UCSD-AML1 (cell line): Measurements from ENCODE around the gene RNU5B-1.
A peak's percentile ranks its signal among the peaks of the same experiment; 100 is the strongest.

Experiments
- DNase-seq: peaks from one replicate; lab custom pipeline; 2025; ENCODE audit not compliant: unreplicated experiment; lab: John Stamatoyannopoulos, UW

The RNU5B-1 gene

DNA sequence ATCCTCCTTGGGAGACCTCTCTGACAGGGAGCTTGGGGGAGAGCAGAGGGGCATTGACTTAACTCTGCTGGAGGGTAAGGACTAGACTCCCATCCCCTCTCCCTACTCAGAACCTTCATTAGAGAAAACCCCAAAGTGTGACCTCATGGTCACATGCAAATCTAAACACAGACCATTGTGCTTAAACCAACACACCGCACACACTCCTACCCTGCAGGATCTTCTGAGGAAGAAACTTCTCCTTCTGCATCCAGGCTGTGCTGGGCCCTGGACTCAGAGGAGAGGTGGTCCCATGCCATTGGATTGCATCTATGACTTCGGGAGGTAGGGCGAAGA, 17.0 kb upstream of the RNU5B-1 start:
- DNase-seq = no peak

DNA sequence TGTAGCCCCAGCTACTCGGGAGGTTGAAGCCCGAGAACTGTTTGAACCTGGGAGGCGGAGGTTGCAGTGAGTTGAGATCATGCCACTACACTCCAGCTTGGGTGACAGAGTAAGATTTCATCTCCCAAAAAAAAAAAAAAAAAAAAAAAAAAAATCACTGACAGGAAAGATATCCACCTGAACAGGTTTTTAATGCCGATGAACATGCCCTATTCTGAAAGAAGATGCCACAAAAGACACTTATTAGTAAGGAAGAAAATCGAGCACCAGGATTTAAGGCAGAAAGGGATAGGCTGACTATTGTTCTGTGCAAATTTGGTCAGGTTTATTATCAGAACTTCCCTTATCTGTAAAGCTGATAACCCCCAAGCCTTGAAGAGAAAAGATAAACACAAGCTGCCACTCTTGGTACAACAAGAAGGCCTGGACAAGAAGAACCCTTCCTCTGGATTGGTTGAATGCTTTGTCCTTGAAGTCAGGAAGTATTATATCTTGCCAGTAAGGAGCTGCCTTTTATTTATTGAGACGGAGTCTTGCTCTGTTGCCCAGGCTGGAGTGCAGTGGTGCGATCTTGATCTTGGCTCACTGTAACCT, 15.1 kb upstream of the RNU5B-1 start:
- no peak for DNase-seq

DNA sequence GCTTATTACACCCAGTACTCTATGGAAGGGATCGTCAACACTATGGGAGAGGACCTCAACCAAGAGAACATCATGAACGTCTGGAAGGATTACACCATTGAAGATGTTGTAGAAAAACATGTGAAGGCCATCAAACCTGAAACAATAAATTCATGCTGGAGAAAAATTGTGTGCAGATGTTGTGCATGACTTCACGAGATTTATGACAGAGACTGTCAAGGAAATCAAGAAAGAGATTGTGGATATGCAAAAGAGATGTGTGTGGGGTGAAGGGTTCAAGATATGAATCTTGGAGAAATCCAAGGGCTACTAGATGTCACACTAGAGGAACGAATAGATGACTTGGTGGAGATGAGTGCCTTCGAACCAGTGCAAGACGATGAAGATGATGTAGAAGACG, 14.2 kb upstream of the RNU5B-1 start:
- no peak for DNase-seq

DNA sequence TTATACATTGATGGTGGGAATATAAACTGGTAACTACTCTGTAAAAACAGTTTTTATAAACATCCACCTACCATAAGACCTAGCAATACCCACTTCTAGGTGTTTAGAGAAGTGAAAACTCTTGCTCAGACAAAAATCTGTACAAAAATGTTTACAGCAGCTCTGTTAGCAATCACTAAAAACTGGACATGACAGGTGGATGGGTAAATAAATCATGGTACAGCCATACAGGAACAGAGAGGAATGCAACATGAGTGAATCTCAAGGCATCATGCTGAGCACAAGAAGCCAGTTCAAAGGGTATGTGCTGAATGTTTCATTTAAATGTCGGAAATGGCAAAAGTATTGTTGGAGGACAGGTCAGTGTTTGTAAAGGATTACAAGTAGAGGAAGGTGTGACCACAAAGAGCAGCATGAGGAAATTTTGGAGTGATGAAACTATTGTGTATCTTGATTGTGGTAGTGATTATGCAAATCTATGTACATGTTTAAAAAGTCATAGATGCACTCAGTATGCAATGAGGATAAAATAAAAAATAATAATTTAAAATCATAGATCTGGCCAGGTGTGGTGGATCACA, 11.4 kb upstream of the RNU5B-1 start:
- DNase-seq = no peak

DNA sequence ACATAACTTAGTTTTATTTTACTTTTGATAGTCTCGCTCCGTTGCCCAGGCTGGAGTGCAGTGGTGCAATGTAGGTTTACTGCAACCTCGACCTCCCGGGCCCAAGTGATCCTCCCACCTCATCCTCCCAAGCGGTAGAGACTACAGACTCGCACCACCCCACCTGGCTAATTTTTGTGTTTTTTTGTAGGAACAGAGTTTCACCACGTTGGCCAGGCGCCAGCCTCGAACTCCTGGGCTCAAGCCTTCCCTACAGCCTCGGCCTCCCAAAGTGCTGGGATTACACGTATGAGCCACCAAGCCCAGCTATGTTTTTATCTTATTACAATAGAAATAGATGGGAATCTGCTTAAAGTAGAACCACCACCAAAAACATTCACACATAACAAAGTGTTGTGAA, 5.7 kb upstream of the RNU5B-1 start:
- DNase-seq = no peak

DNA sequence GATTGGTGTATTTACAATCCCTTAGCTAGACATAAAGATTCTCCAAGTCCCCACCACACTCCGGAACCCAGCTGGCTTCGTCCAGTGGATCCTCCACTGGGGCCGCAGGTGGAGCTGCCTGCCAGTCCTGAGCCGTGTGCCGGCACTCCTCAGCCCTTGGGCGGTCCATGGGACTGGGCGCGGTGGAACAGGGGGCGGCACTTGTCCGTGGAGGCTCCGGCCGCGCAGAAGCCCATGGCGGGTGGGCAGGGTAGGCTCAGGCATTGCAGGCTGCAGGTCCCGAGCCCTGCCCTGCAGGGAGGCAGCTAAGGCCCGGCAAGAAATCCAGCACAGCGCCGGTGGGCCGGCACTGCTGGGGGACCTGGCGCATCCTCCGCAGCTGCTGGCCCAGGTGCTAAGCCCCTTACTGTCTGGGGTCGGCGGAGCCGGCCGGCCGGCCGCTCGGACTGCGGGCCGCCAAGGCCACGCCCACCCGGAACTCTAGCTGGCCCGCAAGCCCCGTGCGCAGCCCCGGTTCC, 3.5 kb upstream of the RNU5B-1 start:
- no peak for DNase-seq

DNA sequence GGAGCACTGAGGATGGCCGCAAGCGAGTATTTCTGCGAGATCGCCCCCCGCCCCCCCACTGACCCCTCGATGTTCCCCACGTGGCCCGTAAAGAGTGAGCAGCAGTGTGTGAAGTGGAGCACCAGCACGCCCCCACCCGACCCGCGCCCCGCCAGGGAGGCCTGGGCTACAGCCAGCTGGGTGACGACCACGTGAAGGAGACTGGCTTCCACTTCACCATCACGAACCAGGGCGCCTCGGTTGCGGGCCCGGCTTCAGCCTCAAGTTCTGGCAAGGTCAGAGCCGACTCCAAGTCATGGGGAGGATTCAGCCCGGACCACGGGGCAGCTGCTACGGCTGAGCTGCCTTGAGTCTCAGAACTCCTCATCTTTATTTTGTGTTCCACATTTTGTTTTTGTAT, 2.4 kb upstream of the RNU5B-1 start:
- no peak for DNase-seq

DNA sequence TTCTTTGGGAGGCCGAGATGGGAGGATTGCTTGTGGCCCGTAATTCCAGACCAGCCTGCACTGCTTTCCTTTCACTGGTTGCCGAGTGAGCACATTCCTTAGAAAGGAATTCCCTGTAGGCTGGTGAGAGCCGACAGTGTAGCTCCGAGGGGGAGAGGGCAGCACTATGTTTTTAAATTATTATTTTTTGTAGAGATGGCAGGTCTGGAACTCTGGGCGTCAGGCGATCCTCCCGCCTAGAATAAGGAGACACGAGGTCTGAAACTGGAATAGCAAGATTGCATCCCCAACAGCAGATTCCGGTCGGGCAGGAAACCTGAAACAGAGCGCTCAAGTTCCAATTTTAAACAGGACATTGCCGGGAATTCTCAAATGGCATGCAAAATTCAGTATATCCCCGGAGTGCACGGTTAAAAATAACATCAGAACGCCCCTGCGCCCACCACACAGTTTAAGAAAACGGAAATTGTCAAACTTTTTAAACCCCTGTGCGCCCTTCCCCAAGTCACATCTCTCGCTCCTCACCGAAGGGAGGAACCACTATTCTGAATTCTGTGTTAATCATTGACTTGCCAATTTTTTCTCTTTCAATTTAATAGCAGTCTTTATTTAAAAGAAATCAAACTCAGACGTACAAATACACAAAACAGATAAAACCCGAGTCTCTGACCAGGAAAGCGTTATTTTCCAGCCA, 643 bp upstream of the RNU5B-1 start:
- peak; percentile 47 for DNase-seq

DNA sequence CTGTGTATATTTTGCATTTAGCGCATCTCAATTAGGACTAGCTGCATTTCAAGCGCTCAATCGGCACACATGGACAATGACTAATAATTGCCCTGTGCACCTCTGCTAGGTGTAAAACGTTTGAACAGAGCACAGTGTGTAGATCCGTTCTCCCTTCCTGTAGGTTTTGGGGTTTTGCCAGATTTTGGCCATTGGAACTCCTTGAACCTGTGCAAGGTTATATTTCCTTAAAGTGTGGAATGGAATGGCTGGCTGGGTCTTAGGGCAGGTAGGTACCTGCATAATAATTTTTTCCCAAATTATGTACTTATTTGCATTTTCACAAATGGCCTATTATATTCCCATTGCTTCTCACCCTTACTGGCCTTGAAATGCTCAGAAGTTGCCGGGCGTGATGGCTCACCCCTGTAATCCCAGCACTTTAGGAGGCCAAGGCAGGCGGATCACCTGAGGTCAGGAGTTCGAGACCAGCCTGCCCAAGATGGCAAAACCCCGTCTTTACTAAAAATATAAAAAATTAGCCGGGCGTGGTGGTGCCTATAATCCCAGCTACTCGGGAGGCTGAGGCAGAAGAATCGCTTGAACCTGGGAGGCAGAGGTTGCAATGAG, 777 bp downstream of the RNU5B-1 start:
- no peak for DNase-seq

DNA sequence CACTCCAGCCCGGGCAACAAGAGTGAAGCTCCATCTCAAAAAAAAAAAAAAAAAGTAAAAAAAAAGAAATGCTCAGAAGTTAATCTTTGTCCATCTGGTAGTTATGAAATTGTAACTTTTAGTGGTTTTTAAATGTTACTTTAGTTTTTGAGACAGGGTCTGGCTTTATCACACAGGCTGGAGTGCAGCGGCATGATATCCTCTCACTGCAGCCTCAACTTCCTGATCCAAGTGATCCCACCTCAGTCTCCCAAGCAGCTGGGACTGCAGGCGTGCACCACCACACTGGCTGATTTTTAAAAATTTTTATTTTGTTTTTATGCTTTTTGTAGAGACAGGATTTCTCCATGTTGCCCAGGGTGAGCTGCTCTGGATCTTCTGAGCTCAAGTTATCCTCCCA, 1.3 kb downstream of the RNU5B-1 start:
- no peak for DNase-seq

DNA sequence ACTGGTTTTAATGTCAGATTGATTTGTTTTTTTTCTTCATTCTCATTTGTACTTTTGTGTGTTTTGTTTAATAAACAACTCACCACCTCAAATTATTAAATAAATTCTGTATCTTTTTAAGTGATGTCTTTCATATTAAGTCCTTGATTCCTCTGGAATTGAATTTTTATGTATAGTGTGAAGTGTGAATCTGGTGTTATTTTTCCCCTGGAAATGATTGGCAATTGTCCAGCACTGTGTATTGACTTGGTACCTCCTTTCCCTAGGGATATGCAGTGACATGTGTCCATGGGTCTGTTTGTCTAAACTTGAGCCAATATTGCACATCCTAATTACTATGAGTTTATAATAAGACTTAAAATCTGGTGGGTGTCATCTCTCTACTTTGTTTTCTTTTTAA, 2.1 kb downstream of the RNU5B-1 start:
- DNase-seq = no peak

DNA sequence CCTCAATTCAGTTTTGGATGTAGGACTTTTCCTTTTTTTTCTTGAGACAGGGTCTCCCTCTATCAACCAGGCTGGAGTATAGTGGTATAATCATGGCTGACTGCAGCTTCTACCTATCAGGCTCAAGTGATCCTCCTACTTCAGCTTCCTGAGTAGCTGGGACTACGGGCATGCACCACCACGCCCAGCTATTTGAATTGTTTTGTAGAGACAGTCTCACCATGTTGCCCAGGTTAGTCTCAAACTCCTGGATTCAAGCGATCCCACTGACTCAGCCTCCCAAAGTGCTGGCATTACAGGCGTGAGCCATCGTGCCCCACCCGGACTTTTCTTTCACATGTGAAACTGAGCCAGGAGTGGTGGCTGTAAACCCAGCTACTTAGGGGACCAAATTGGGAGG, 3.5 kb downstream of the RNU5B-1 start:
- no peak for DNase-seq

DNA sequence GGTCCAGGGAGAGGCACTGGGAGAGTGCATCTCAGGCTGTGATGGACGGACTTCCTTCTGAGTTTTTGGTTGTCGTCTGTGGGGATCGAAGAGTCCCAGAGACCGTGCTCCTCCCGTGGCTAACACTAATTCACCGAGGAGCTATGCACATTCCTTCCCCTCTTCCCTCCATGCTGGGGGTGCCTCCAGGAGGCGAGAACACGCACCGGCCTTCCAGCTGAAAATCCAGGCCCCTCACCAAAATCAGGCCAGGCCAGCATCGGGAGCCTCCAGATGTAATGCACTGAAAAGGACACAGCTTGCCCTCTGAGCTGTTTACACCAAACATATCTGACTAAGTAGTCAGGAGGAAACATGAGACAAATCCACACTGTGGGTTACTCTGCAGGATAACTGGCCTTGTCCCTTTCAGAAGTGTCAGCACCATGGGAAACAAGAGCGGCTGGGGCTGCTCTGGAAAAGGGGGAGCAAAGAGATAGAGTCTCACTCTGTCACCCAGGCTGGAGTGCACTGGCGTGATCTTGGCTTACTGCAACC, 5.5 kb downstream of the RNU5B-1 start:
- DNase-seq = no peak

DNA sequence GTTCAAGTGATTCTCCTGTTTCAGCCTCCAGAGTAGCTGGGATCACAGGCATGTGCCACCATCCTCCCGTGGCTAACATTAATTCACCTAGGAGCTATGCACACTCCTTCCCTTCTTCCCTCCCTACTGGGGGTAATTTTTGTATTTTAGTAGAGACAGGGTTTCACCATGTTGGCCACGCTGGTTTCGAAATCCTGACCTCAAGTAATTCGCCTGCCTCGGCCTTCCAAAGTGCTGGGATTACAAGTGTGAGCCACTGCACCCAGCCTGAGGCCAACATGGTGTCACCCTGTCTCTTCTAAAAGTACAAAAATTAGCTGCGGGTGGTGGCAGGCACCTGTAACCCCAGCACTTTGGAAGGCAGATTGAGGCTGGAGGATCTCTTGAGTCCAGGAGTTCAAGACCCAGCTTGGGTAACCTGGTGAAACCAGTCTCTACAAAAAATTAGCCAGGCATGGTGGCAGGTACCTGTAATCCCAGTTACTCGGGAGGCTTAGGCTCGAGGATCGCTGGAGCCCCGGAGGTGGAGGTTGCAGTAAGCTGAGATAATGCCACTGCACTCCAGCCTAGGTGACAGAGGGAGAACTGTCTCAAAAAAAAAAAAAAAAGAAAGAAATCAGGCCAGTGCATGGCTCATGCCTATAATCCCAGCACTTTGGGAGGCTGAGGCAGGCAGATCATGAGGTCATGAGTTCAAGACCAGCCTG, 6.1 kb downstream of the RNU5B-1 start:
- no peak for DNase-seq

DNA sequence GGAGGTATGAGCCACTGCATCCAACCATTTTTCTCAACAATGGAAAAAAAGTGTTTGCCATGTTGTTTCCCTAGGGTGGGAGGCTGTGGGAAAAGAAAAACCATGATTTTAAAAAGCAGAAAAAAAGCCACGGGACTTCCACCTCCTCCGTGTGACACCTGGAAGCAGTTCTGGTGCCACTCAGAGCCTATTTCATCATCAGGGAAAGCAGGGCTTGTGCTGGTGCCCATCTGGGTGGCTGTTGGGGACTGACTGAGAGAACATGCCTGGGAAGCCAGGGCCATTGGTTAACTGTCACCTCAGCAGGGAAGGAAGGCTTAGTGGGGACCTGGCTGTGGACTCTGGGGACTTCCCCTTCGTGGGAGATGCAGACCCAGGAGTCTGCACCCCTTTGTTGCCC, 7.3 kb downstream of the RNU5B-1 start:
- no peak for DNase-seq

DNA sequence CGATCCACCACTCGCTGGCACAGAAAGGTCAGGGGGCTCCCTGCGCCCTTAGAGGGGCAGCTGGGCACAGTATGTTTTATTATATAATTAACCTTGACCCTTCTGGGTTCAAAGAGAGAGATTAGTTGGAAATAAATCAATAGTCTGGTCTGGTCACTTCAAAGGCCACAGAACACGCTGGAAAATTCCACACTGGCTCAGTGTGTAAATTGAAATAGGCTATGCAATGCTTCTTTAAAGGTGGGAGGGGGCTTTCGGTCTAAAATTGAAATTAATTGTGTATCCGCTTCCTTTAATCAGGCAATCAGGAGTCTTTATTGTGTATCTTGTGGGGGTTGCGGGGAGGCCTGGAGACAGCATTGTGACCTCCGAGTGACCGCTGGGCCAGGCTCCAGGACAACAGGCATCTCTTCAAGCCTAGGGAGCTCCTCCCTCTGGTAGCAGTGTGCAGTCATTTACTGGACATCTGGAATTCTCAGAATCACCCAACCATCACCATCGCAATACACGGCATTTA, 8.0 kb downstream of the RNU5B-1 start:
- no peak for DNase-seq

DNA sequence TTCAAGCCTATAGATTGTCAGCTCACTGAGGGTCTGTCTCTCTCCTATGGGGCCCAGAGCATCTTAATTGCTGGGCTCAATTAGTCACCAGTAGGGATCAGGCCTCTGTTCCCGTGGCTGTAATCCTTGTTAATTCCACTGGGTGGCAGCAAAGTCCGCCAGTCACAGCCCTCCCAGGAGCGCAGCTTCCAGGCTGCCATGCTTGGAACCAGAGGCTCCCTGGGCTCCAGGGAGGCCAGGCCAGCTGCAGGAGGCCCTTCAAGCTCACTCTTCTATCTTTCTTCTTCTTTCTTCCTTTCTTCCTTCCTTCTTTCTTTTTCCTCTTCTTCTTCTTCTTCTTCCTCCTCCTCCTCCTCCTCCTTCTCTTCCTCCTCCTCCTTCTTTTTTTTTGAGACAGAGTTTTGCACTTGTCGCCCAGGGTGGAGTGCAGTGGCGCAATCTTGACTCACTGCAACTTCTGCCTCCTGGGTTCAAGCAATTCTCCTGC, 14.4 kb downstream of the RNU5B-1 start:
- DNase-seq = peak; percentile 79

DNA sequence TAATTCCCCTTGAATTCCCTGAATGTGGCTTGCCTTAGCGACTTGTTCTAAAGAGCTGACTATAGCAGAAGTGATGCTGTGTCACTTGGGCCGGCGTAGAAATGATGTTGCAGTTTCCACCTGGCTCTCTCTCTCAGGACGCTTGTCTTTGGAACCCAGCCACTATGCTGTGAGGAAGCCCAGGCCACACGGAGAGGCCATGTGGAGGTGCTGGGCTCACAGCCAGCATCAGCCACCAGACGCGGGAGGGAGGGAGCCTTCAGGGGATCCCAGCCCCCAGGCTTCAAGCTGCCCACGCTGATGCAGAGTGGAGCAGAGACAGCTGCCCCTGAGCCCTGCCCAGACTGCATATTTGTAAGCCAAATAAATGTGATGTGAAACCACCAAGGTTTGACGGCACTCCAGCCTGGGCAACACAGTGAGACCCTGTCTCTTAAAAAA, 18.6 kb downstream of the RNU5B-1 start:
- DNase-seq = no peak

DNA sequence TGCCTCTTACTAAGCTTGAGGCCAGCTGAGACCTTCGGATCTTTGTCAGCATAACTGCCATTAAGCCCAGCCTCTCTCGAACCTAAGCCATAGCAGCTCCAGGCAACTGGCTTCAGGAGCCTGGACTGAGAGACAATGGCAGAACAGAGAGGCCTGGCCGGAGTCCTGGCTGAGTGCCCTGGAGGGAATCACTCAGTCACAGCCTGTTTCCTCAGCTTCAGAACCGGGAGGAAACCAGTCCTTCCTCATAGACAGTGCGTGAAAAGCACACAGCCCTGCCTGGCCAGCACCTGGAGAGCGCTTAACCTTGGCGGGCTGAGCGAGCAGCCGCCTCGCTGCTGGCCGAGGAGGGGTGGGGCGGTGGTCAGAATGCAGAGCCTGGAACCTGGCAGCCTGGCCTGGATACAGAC, 21.6 kb downstream of the RNU5B-1 start:
- DNase-seq = no peak

DNA sequence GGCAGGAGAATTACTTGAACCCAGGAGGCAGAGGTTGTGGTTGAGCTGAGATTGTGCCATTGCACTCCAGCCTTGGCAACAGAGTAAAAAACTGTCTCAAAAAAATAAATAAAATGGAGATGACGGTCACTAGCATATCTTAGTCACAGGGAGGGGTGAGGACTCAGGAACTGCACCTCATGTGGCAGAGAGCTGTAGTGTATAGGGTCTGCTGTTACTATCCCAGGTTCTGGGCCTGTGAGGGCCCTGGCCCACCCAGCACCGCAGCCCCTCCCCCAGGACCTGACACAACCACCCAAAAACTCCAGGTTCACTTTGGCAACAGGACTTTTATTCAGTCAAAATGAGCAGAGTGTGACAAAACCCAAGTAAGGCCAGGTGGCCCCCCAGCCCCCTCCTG, 22.3 kb downstream of the RNU5B-1 start:
- DNase-seq = no peak
